GM21367 (cell line): ENCODE results near the gene BNIPL.

Experiments used
- ATAC-seq: cut with Tn5 transposase; IDR thresholded peaks from one replicate; pipeline ENCODE4 v1.9.1; 2021; ENCODE audit not compliant: unreplicated experiment

The BNIPL gene

GRCh38 chr1:151056149-151056548 is 19.8 kb downstream of the BNIPL start:
- no peak for ATAC-seq

DNA sequence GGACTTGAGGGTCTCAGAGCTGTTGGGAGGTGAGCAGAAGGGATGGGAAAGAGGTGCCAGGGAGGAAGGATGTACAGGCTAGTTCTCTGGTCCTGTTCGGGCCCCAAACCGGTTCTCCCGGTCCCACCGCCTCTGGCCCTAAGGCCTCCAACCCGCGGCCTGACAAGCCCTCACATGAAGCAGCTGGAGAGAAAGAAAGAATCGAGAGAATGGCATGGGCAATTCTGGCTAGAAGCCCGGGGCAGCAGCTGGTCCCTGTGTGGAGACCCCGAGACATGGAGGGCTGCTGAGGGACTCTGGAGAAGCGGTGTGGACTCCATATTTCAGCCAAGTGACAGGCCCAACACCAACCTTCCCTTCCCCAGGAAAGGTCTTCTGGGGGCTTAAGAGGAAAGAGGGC is 22.3 kb downstream of the BNIPL start:
- no peak for ATAC-seq

- peak; percentile 69 for ATAC-seq
Measured at GRCh38 chr1:151059109-151060006, 23.0 kb downstream of the BNIPL start, which contains the start of gene CDC42SE1. Gene CDC42SE1 (minus strand): TSS chr1:151059622. CDS start chr1:151055730, 3,892 bp downstream.

GRCh38 chr1:151060007-151060656 is 23.7 kb downstream of the BNIPL start, which contains the start of gene MLLT11:
Gene MLLT11 (plus strand): TSS chr1:151060397. CDS start chr1:151067225, 6,828 bp downstream.
- ATAC-seq, result no peak

- no peak for ATAC-seq
Measured at GRCh38 chr1:151060657-151061421, 24.5 kb downstream of the BNIPL start.

DNA sequence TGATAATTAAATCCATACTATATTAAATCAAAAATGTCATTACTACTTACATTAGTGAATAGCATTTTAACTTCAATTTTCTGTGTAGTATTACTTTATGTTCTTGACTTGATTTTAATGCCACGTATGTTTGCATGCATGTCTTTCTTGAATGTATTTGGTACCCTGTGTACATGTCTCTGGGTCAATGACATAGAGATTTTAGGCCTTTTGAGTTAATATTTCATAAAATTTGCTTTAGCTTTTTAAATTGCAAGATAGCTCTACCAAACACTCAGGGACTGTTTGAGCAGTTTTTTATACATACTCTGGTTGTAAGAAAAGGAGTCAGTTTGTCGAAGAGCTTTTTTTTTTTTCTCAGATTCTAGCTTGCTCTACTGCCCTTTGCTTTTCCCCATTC is 25.3 kb downstream of the BNIPL start:
- no peak for ATAC-seq

GRCh38 chr1:151062741-151063371 is 26.5 kb downstream of the BNIPL start:
- no peak for ATAC-seq

- ATAC-seq, result no peak
Measured at GRCh38 chr1:151065089-151065645, 28.8 kb downstream of the BNIPL start.

- ATAC-seq, result no peak
Measured at GRCh38 chr1:151067185-151067584, 30.8 kb downstream of the BNIPL start.

- ATAC-seq, result no peak
Measured at GRCh38 chr1:151069103-151069486, 32.7 kb downstream of the BNIPL start.

DNA sequence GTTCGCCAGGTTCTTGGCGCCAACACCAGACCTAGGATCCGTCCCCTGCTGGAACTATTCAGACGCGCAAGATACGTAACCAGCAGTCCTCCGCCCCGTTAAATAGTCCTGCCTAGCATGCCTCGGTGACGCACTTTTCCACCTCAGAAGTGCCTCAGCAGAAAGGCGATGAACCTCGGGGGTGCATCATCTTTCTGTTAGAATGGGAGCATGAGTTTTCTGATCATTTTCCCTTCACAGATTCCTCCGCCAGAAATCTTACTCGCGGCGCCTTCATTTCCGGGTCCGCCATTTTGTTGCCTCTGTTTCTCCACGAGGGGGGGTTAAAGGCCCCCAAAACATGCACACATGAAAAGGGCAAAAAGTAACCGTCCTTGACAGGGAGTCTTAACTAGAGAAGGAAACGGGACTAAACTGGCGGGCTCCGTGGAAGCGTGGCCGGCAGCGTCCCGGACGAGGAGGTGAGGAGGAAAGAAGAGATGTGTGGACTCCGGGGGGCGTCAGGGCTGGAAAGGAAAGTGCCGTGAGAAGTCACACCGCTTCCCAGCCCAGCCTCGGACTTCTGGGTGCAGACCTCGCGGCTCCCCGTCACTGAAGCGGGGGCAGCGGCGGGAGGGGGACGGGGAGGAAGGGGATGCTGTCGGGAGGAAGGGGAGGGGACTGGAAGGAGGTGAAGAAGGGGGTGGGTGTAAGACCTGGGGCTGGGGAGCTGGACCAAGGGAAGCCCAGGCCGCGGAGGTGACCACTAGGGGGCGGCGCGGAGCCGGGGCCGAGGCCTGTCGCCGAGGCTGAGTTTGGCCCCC is 34.3 kb downstream of the BNIPL start, which contains the start of gene GABPB2:
Gene GABPB2, plus strand, starts transcription at position 288 of the 803 bp plus-strand sequence. CDS start 17,429 bp downstream, outside the sequence.
- peak; percentile 60 for ATAC-seq

GRCh38 chr1:151072224-151072623 is 35.8 kb downstream of the BNIPL start:
- no peak for ATAC-seq

- ATAC-seq, result no peak
Measured at GRCh38 chr1:151085953-151086559, 49.7 kb downstream of the BNIPL start.
